Lower lobe of right lung (tissue), 2 donors: ENCODE results near the gene ENOX2. TPM values are rescaled to one million over a fixed set of nuclear protein-coding genes. Genes with fewer than 3 reads are reported as not detected.

Source experiments
- ATAC-seq, 2 donors: fragments of 200-7000 bp; cut with Tn5 transposase; one replicate each; pipeline ENCODE4 v1.9.1; 2020 to 2022; ENCODE audit warnings: mild to moderate bottlenecking in 2 of 2, moderate library complexity in 2 of 2
- DNase-seq: peaks from one replicate; pipeline ENCODE4 v3.0.0-alpha.2; 2020
- H3K27ac ChIP-seq: fragments of 200-600 bp; one replicate; pipeline ENCODE4 v1.8.0; 2022
- H3K27me3 ChIP-seq: fragments of 200-600 bp; one replicate; pipeline ENCODE4 v1.8.0; 2022; ENCODE audit warnings: low read depth
- H3K36me3 ChIP-seq: fragments of 200-600 bp; one replicate; pipeline ENCODE4 v1.8.0; 2022; ENCODE audit warnings: mild to moderate bottlenecking
- H3K4me1 ChIP-seq: fragments of 200-600 bp; one replicate; pipeline ENCODE4 v1.8.0; 2022
- H3K4me3 ChIP-seq: fragments of 200-600 bp; one replicate; pipeline ENCODE4 v1.8.0; 2022; ENCODE audit warnings: mild to moderate bottlenecking
- H3K9me3 ChIP-seq: fragments of 200-600 bp; one replicate; pipeline ENCODE4 v1.8.0; 2022
- intact Hi-C: fragments of 100-400 bp; cut with DNase I; formaldehyde crosslinking; loops from one replicate; pipeline ENCODE4 v1.11.0; 2022
- total RNA-seq: library from RNA; stranded (reverse); fragmentation: NEBNext Ultra II Directional; extraction: Animal tissue kit (Norgen Biotek cat#: 25700); gene quantifications from one replicate; pipeline ENCODE4 v1.2.1, GENCODE V29; 2021
- TF ChIP-seq, protein P1 (sequence below): fragments of 200-600 bp; IDR thresholded peaks from one replicate; pipeline ENCODE4 v1.8.0; 2022; ENCODE audit warnings: antibody characterized with exemption, mild to moderate bottlenecking
- donor health status: DM: no; HTN: yes; CAD: no; lungs with severe emphysema.

The ENOX2 gene
- total RNA-seq, 1 donor from 2014 or later: 16.8 TPM

- no peak for DNase-seq
- Histone ChIP-seq H3K4me1 (no peaks in the 10 kb centered on the region), H3K4me3 (no peak overlapping the region), H3K36me3 (peaks cover 5% of the 10 kb centered on the region), H3K27me3 (no peaks in the 10 kb centered on the region), H3K27ac (no peak overlapping the region), H3K9me3 (no peaks in the 10 kb centered on the region)
- no peak for ATAC-seq
- TF ChIP-seq, protein P1, sequence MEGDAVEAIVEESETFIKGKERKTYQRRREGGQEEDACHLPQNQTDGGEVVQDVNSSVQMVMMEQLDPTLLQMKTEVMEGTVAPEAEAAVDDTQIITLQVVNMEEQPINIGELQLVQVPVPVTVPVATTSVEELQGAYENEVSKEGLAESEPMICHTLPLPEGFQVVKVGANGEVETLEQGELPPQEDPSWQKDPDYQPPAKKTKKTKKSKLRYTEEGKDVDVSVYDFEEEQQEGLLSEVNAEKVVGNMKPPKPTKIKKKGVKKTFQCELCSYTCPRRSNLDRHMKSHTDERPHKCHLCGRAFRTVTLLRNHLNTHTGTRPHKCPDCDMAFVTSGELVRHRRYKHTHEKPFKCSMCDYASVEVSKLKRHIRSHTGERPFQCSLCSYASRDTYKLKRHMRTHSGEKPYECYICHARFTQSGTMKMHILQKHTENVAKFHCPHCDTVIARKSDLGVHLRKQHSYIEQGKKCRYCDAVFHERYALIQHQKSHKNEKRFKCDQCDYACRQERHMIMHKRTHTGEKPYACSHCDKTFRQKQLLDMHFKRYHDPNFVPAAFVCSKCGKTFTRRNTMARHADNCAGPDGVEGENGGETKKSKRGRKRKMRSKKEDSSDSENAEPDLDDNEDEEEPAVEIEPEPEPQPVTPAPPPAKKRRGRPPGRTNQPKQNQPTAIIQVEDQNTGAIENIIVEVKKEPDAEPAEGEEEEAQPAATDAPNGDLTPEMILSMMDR: no peak
- intact Hi-C loops: no loop called here
Observed at GRCh38 chrX:130626521-130626920, 276.5 kb downstream of the ENOX2 start.

DNA sequence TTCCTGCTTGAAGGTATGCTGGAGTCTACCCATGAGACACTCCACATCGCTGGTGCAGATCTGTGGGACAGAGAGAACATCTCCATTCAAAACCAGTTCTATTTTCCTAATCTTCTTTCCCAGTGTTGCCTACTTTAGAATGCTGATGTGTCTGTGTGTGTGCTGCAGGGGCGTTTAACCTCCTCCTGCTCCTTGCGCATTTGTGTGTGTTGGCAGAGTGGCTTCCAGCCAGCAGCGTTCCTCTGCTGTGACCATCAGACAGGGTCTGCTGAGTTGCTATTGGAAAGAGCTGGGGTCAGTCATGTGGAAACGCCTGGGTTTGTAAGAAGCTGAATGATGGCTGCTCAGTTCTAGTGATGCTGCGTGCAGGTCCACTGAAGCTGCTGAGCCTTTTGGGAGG lies 277.6 kb downstream of the ENOX2 start:
- intact Hi-C loops: no loop called here
- Histone ChIP-seq H3K9me3 (no peaks in the 10 kb centered on the region), H3K27me3 (no peaks in the 10 kb centered on the region), H3K27ac (no peak overlapping the region), H3K4me1 (no peaks in the 10 kb centered on the region), H3K36me3 (peaks cover 5% of the 10 kb centered on the region), H3K4me3 (no peak overlapping the region)
- DNase-seq (no peak), ATAC-seq (no peak)
- TF ChIP-seq, protein P1: no peak

GRCh38 chrX:130623518-130623917 lies 279.5 kb downstream of the ENOX2 start:
- H3K4me1 ChIP-seq: no peaks in the 10 kb centered on the region
- no peaks in the 10 kb centered on the region for H3K9me3 ChIP-seq
- peaks cover 5% of the 10 kb centered on the region for H3K36me3 ChIP-seq
- no peak overlapping the region for H3K4me3 ChIP-seq
- no peaks in the 10 kb centered on the region for H3K27me3 ChIP-seq
- TF ChIP-seq, protein P1: no peak
- DNase-seq (no peak), ATAC-seq (no peak)
- no peak overlapping the region for H3K27ac ChIP-seq
- intact Hi-C loops: no loop called here

DNA sequence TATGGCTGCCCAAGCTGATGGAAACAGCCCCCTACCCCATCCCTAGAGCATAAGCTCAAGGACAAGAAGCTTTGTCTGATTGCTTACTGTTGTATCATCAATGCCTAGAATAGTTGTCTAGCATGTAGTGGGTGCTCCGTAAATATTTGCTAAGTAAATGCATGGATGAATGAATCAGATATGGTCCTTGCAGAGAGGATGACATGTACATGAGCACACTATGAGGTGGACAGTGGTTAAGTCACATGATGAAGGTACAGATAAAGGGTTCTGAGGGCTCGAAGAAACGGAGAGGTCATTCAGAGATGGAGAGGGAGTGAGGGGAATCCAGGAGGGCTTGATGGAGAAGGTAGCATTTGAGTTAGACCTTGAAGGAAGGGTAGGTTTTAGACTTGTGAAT lies 287.1 kb downstream of the ENOX2 start:
- H3K36me3 ChIP-seq: no peaks in the 10 kb centered on the region
- DNase-seq (no peak), ATAC-seq (no peak)
- no peak overlapping the region for H3K4me3 ChIP-seq
- H3K27me3 ChIP-seq: no peaks in the 10 kb centered on the region
- H3K27ac ChIP-seq: no peak overlapping the region
- H3K9me3 ChIP-seq: no peaks in the 10 kb centered on the region
- TF ChIP-seq, protein P1: no peak
- intact Hi-C loops: no loop called here
- no peaks in the 10 kb centered on the region for H3K4me1 ChIP-seq

GRCh38 chrX:130607431-130607830 lies 295.6 kb downstream of the ENOX2 start:
- TF ChIP-seq, protein P1: no peak
- no peak for ATAC-seq

DNA sequence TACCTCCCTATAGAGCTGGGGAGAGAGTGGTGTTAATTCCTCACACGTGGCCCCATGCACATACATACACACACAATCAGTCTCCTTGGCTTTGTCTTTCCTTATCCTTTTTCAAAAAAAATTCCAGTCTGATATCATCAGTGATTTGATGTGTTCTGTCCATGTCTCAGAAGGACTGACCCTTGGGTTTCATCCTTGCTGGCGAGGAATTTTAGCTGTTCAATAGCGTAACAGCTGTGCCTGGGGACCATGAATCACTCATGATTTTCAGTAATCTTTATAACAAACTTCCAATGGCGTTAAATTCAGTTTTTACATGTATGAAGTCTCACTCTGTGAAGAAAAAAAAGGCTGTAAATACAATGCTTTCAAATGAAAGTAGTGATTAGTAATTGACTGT lies 296.6 kb downstream of the ENOX2 start:
- H3K4me3 ChIP-seq: no peak overlapping the region
- TF ChIP-seq, protein P1: no peak
- intact Hi-C loops: no loop called here

More at GRCh38 chrX:130607431-130607830, 295.6 kb downstream of the ENOX2 start:
- Histone ChIP-seq H3K9me3 (no peaks in the 10 kb centered on the region), H3K27me3 (no peaks in the 10 kb centered on the region), H3K4me1 (no peaks in the 10 kb centered on the region), H3K4me3 (no peak overlapping the region), H3K36me3 (no peaks in the 10 kb centered on the region), H3K27ac (no peak overlapping the region)
- no peak for DNase-seq
- intact Hi-C loops: no loop called here

More for the DNA sequence above, 296.6 kb downstream of the ENOX2 start:
- Histone ChIP-seq H3K9me3 (no peaks in the 10 kb centered on the region), H3K4me1 (no peaks in the 10 kb centered on the region), H3K27me3 (no peaks in the 10 kb centered on the region), H3K27ac (no peak overlapping the region), H3K36me3 (no peaks in the 10 kb centered on the region)
- DNase-seq (no peak), ATAC-seq (no peak)
